Mesenchymal stem cell (in vitro differentiated cells and primary cell): ENCODE data around the gene HLCS.

ENCODE experiments used
- DNase-seq: peaks from one replicate; pipeline ENCODE4 v3.0.0-alpha.2; 2013
- H2AFZ ChIP-seq: one replicate; pipeline ENCODE4 v1.6.1; 2013; ENCODE audit warnings: low read depth, mild to moderate bottlenecking, control low read depth, inconsistent platforms, low read length, moderate library complexity
- H2AK5ac ChIP-seq: 2 replicates; pipeline ENCODE4 v1.6.1; 2013; ENCODE audit warnings: low read length, moderate library complexity, mild to moderate bottlenecking, inconsistent platforms; ENCODE audit not compliant: severe bottlenecking
- H2BK120ac ChIP-seq: one replicate; pipeline ENCODE4 v1.6.1; 2013; ENCODE audit warnings: low read depth, mild to moderate bottlenecking, inconsistent platforms, low read length, moderate library complexity
- H2BK12ac ChIP-seq, 2 experiments: one replicate each; pipeline ENCODE4 v1.6.1; 2013; ENCODE audit warnings: inconsistent platforms in 2 of 2, low read length in 2 of 2, mild to moderate bottlenecking in 2 of 2, moderate library complexity in 2 of 2, control low read depth in 1 of 2
- H2BK15ac ChIP-seq: one replicate; pipeline ENCODE4 v1.6.1; 2013; ENCODE audit warnings: mild to moderate bottlenecking, low read depth, inconsistent platforms; ENCODE audit not compliant: poor library complexity, severe bottlenecking
- H2BK5ac ChIP-seq: 2 replicates; pipeline ENCODE4 v1.6.1; 2013; ENCODE audit warnings: low read depth, mild to moderate bottlenecking, low read length, control low read depth, inconsistent platforms; ENCODE audit not compliant: poor library complexity, severe bottlenecking
- H3K14ac ChIP-seq, 2 experiments: one replicate each; pipeline ENCODE4 v1.6.1; 2013; ENCODE audit warnings: inconsistent platforms in 2 of 2, low read length in 2 of 2, control low read depth in 1 of 2, mild to moderate bottlenecking in 1 of 2, moderate library complexity in 1 of 2
- H3K18ac ChIP-seq, 2 experiments: one replicate each; pipeline ENCODE4 v1.6.1; 2013; ENCODE audit warnings: inconsistent platforms in 2 of 2, low read length in 2 of 2, control low read depth in 1 of 2, low read depth in 1 of 2, mild to moderate bottlenecking in 1 of 2
- H3K23ac ChIP-seq, 2 experiments: one replicate each; pipeline ENCODE4 v1.6.1; 2013; ENCODE audit warnings: inconsistent platforms in 2 of 2, low read length in 2 of 2, mild to moderate bottlenecking in 2 of 2, moderate library complexity in 2 of 2, control low read depth in 1 of 2
- H3K27ac ChIP-seq: 2 replicates; pipeline ENCODE4 v1.5.1; 2013; ENCODE audit warnings: mild to moderate bottlenecking, moderate library complexity, low read length, control low read depth, inconsistent platforms; ENCODE audit not compliant: poor library complexity, severe bottlenecking
- H3K27me3 ChIP-seq, 2 experiments: 2 replicates each; pipeline versions ENCODE4 v1.6.1 to v1.7.0; 2013; ENCODE audit warnings: low read length in 2 of 2, mild to moderate bottlenecking in 2 of 2, moderate library complexity in 2 of 2, control low read depth in 1 of 2, inconsistent platforms in 1 of 2; ENCODE audit not compliant: control insufficient read depth in 1 of 2, insufficient read depth in 1 of 2
- H3K36me3 ChIP-seq, 2 experiments: 2 replicates each; pipeline versions ENCODE4 v1.6.1 to v1.7.0; 2013; ENCODE audit warnings: low read length in 2 of 2, control low read depth in 1 of 2, inconsistent platforms in 1 of 2, low read depth in 1 of 2, mild to moderate bottlenecking in 1 of 2; ENCODE audit not compliant: insufficient read depth in 2 of 2, control insufficient read depth in 1 of 2
- H3K4ac ChIP-seq, 2 experiments: one replicate each; pipeline ENCODE4 v1.6.1; 2013; ENCODE audit warnings: inconsistent platforms in 2 of 2, low read length in 2 of 2, mild to moderate bottlenecking in 2 of 2, moderate library complexity in 2 of 2, control low read depth in 1 of 2, low read depth in 1 of 2
- H3K4me1 ChIP-seq: 2 replicates; pipeline ENCODE4 v1.6.1; 2013; ENCODE audit warnings: low read depth, low read length, control low read depth; ENCODE audit not compliant: control insufficient read depth, insufficient read depth
- H3K4me2 ChIP-seq: 2 replicates; pipeline ENCODE4 v1.6.1; 2013; ENCODE audit warnings: low read length, mild to moderate bottlenecking, inconsistent platforms; ENCODE audit not compliant: poor library complexity, severe bottlenecking
- H3K4me3 ChIP-seq, 2 experiments: 2 replicates each; pipeline versions ENCODE4 v1.5.1 to v1.7.0; 2013; ENCODE audit warnings: low read length in 2 of 2, mild to moderate bottlenecking in 2 of 2, control low read depth in 1 of 2, low read depth in 1 of 2; ENCODE audit not compliant: insufficient read depth in 1 of 2
- H3K79me1 ChIP-seq: replicated peaks from 2 replicates; pipeline ENCODE4 v1.6.1; 2013; ENCODE audit warnings: mild to moderate bottlenecking, control low read depth, low read length, inconsistent platforms; ENCODE audit not compliant: poor library complexity, severe bottlenecking
- H3K9ac ChIP-seq: 2 replicates; pipeline ENCODE4 v1.7.0; 2013; ENCODE audit warnings: mild to moderate bottlenecking, low read length, moderate library complexity
- H3K9me3 ChIP-seq: 2 replicates; pipeline ENCODE4 v1.7.0; 2013; ENCODE audit warnings: mild to moderate bottlenecking, low read length; ENCODE audit not compliant: control insufficient read depth
- H4K8ac ChIP-seq: one replicate; pipeline ENCODE4 v1.6.1; 2013; ENCODE audit warnings: inconsistent platforms, mild to moderate bottlenecking, low read length, moderate library complexity
- H4K91ac ChIP-seq: one replicate; pipeline ENCODE4 v1.6.1; 2013; ENCODE audit warnings: mild to moderate bottlenecking, low read length, inconsistent platforms
- WGBS: methylation state at CpG from one replicate; pipeline ENCODE4 v1.1.7; 2013; ENCODE audit warnings: mixed read lengths; 5-methylcytosine and 5-hydroxymethylcytosine counted together

The HLCS gene

DNA sequence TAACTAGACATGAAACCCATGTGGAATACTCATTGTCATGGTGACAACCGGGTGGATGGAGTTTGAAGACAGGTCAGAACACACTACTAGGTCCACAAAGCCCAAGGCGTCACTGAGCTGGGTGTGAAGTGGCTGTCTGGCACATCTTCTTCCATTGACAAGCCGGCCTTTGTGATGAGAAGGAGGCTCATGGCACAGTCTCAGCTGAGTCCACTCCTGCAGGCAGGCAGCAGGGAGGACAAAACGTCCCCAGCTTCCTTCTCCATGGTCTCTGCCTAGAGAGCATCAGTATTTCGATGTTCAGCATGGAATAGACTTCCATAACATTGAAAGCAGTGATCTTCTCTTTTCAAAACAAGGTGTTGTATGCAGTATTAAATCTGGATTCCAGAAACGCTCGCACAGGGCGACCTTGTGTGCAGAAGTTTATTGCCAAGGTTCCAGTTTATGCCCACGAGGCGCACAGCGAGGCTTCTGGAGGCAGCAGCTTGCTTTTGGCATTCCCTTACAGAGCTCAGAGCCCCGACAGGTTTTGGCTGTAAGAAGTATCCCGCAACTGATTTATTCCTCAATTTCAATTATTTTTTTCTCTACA lies 163.3 kb downstream of the HLCS start:
- no peak overlapping the region for H4K91ac ChIP-seq
- H2BK15ac ChIP-seq = no peak overlapping the region
- no peak overlapping the region for H3K18ac ChIP-seq
- no peak overlapping the region for H2AK5ac ChIP-seq
- peaks cover 14% of the 10 kb centered on the region for H3K4me1 ChIP-seq
- no peak overlapping the region for H3K23ac ChIP-seq
- H2BK120ac ChIP-seq = no peak overlapping the region
- H3K14ac ChIP-seq = no peak overlapping the region
- H2BK12ac ChIP-seq = no peak overlapping the region
- H2BK5ac ChIP-seq = no peak overlapping the region
- H3K4me2 ChIP-seq = no peak overlapping the region
- H3K9ac ChIP-seq = no peak overlapping the region
- H3K79me1 ChIP-seq = peaks cover 20% of the 10 kb centered on the region
- no peak overlapping the region for H3K4me3 ChIP-seq
- H3K27ac ChIP-seq = no peak overlapping the region
- H3K4ac ChIP-seq = no peak overlapping the region
- no peak overlapping the region for H2AFZ ChIP-seq
- H3K36me3 ChIP-seq = no peaks in the 10 kb centered on the region
- H3K9me3 ChIP-seq = peaks cover 5% of the 10 kb centered on the region
- no peak for DNase-seq
- 92% methylated on average over 12 of the region's 13 CpGs for WGBS
- no peaks in the 10 kb centered on the region for H3K27me3 ChIP-seq
- H4K8ac ChIP-seq = no peak overlapping the region

- Histone ChIP-seq H2BK12ac (no peak overlapping the region), H2AK5ac (no peak overlapping the region), H4K8ac (no peak overlapping the region), H3K27me3 (no peaks in the 10 kb centered on the region), H3K14ac (no peak overlapping the region), H3K9me3 (peaks cover 24% of the 10 kb centered on the region), H2BK15ac (no peak overlapping the region), H2BK120ac (no peak overlapping the region), H3K4me3 (no peak overlapping the region), H4K91ac (no peak overlapping the region), H2BK5ac (no peak overlapping the region), H3K27ac (no peak overlapping the region), H3K18ac (no peak overlapping the region), H3K4me2 (no peak overlapping the region), H3K4me1 (no peaks in the 10 kb centered on the region), H3K4ac (no peak overlapping the region), H3K36me3 (peaks cover 0 to 2% of the 10 kb centered on the region in 2 experiments), H2AFZ (no peak overlapping the region), H3K79me1 (peaks cover 18% of the 10 kb centered on the region), H3K23ac (no peak overlapping the region), H3K9ac (no peak overlapping the region)
- no peak for DNase-seq
- WGBS = 92% methylated on average over 3 of the region's 4 CpGs
These were observed 165.7 kb downstream of the HLCS start for GRCh38 chr21:36800734-36801133.

GRCh38 chr21:36799869-36800268 lies 166.6 kb downstream of the HLCS start:
- Histone ChIP-seq H3K4me1 (no peaks in the 10 kb centered on the region), H3K79me1 (peaks cover 13% of the 10 kb centered on the region), H3K4ac (no peak overlapping the region), H3K23ac (no peak overlapping the region), H4K91ac (no peak overlapping the region), H4K8ac (no peak overlapping the region), H3K18ac (no peak overlapping the region), H2BK5ac (no peak overlapping the region), H2BK15ac (no peak overlapping the region), H2BK120ac (no peak overlapping the region), H2BK12ac (no peak overlapping the region), H3K4me3 (no peak overlapping the region), H3K14ac (no peak overlapping the region), H3K4me2 (no peak overlapping the region), H3K9me3 (peaks cover 24% of the 10 kb centered on the region), H3K36me3 (peaks cover 0 to 2% of the 10 kb centered on the region in 2 experiments), H3K27me3 (no peaks in the 10 kb centered on the region), H2AK5ac (no peak overlapping the region), H2AFZ (no peak overlapping the region), H3K9ac (no peak overlapping the region), H3K27ac (no peak overlapping the region)
- WGBS = 88% methylated on average over 5 of the region's 5 CpGs
- peak; percentile 30 for DNase-seq

DNA sequence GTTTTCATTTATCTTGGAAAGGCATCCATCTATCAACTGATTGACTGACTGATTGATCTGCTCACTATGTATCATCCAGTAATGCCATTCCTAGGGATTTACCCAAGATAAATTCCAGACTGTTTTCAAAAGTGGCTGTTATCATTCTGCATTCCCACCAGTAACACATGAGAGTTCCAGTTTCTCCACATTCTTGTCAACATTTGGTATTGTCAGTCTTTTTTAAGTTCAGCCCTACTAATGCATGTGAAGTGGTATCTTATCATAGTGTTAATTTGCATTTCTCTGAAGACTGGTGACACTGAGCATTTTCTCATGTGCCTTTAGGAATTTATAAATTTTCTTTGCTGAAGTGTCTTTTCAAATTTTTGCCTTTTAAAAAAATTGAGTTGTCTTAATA lies 168.0 kb downstream of the HLCS start:
- H2AFZ ChIP-seq = no peak overlapping the region
- peaks cover 12% of the 10 kb centered on the region for H3K79me1 ChIP-seq
- H2BK120ac ChIP-seq = no peak overlapping the region

More for the DNA sequence above, 168.0 kb downstream of the HLCS start:
- Histone ChIP-seq H3K4ac (no peak overlapping the region), H3K4me3 (no peak overlapping the region), H3K27ac (no peak overlapping the region), H3K14ac (no peak overlapping the region), H4K8ac (no peak overlapping the region), H3K18ac (no peak overlapping the region), H2BK15ac (no peak overlapping the region), H3K23ac (no peak overlapping the region), H3K9me3 (peaks cover 24% of the 10 kb centered on the region), H4K91ac (no peak overlapping the region), H3K4me2 (no peak overlapping the region), H2BK5ac (no peak overlapping the region), H3K36me3 (peaks cover 0 to 2% of the 10 kb centered on the region in 2 experiments), H3K27me3 (no peaks in the 10 kb centered on the region), H2AK5ac (no peak overlapping the region), H3K9ac (no peak overlapping the region), H2BK12ac (no peak overlapping the region), H3K4me1 (no peaks in the 10 kb centered on the region)
- no peak for DNase-seq
